DOHH2 (cell line): Measurements from ENCODE around the gene RBM25.

ENCODE experiments used
- CTCF ChIP-seq: fragments of 200-600 bp; sonication (generic); IDR thresholded peaks from one replicate; pipeline ENCODE4 v1.5.1; 2014; ENCODE audit warnings: antibody characterized with exemption, mild to moderate bottlenecking, low read depth, low read length; ENCODE audit not compliant: poor library complexity, severe bottlenecking
- EZH2phosphoT487 ChIP-seq: fragments of 200-600 bp; sonication (generic); IDR thresholded peaks from 2 replicates; pipeline ENCODE4 v1.6.1; 2017; ENCODE audit warnings: borderline replicate concordance, mild to moderate bottlenecking, antibody characterized with exemption, low read length, moderate library complexity, mixed read lengths

- TF ChIP-seq CTCF (no peak), EZH2phosphoT487 (no peak)
Observed at GRCh38 chr14:73069585-73069984, 11.3 kb downstream of the RBM25 start.
